WTC11 (cell line): Measurements from ENCODE around the gene PACSIN3.

Experiments
- ESRRA ChIP-seq: sonication (generic); formaldehyde crosslinking; IDR thresholded peaks from 2 replicates; pipeline ENCODE4 v1.8.1; 2022; ENCODE audit warnings: mild to moderate bottlenecking, missing genetic modification reagents, borderline replicate concordance
- FOXJ3 ChIP-seq: sonication (generic); formaldehyde crosslinking; IDR thresholded peaks from 2 replicates; pipeline ENCODE4 v1.9.0; 2021; ENCODE audit warnings: missing genetic modification reagents, mild to moderate bottlenecking, borderline replicate concordance
- HMGA2 ChIP-seq: fragments of 250-450 bp; sonication (Bioruptor Pico); IDR thresholded peaks from 2 replicates; pipeline ENCODE4 v1.4.0; 2021; ENCODE audit warnings: mild to moderate bottlenecking, moderate library complexity
- SP1 ChIP-seq: sonication (generic); formaldehyde crosslinking; conservative IDR thresholded peaks from 2 replicates; pipeline ENCODE4 v1.8.1; 2022; ENCODE audit warnings: missing genetic modification reagents
- TEAD4 ChIP-seq: sonication (generic); formaldehyde crosslinking; IDR thresholded peaks from 2 replicates; pipeline ENCODE4 v1.8.0; 2022; ENCODE audit warnings: mild to moderate bottlenecking, missing genetic modification reagents
- TP53 ChIP-seq: sonication (generic); formaldehyde crosslinking; IDR thresholded peaks from 2 replicates; pipeline ENCODE4 v1.8.1; 2023; ENCODE audit warnings: mild to moderate bottlenecking, missing genetic modification reagents
- TF ChIP-seq, protein P1 (sequence below): fragments of 200-600 bp; IDR thresholded peaks from 2 replicates; pipeline ENCODE4 v1.8.0; 2022; ENCODE audit warnings: antibody characterized with exemption
- TF ChIP-seq, protein P2 (sequence below): sonication (generic); formaldehyde crosslinking; IDR thresholded peaks from 2 replicates; pipeline ENCODE4 v1.8.1; 2023; ENCODE audit warnings: mild to moderate bottlenecking, missing genetic modification reagents, moderate library complexity
- TF ChIP-seq, protein P3 (sequence below): sonication (generic); formaldehyde crosslinking; IDR thresholded peaks from 2 replicates; pipeline ENCODE4 v1.8.0; 2022; ENCODE audit warnings: mild to moderate bottlenecking, missing genetic modification reagents
- TF ChIP-seq, protein P4 (sequence below): sonication (generic); formaldehyde crosslinking; IDR thresholded peaks from 2 replicates; pipeline ENCODE4 v1.8.0; 2022; ENCODE audit warnings: missing genetic modification reagents

DNA sequence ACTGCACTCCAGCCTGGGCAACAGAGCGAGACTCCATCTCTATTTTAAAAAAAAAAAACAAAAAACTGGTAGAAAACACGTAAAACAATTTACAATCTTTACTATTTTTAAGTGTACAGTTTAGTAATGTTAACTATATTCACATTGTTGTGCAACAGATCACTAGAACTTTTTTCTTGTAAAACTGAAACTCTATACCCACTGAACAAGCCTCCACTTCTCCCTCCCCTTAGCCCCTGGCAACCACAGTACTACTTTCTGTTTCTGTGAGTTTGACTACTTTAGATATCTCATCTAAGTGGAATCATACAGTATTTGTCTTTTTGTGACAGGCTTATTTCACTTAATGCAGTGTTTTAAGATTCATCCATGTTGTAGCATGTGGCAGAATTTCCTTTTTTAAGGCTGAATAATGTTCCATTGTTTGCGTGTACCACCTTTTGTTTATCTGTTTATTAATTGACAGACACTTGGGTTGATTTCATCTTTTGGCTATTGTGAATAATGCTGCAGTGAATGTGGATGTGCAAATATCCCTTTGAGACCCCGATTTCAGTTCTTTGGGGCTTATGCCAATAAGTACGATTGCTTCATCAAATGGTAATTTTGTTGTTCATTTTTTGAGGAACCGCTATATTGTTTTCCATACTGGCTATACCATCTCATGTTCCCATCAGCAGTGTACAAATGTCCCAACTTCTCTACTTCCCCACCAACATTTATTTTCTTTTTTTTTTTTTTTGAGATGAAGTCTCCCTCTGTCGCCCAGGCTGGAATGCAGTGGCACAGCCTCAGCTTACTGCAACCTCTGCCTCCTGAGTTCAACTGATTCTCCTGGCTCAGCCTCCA lies 39.5 kb upstream of the PACSIN3 start:
- TF ChIP-seq, protein P1, sequence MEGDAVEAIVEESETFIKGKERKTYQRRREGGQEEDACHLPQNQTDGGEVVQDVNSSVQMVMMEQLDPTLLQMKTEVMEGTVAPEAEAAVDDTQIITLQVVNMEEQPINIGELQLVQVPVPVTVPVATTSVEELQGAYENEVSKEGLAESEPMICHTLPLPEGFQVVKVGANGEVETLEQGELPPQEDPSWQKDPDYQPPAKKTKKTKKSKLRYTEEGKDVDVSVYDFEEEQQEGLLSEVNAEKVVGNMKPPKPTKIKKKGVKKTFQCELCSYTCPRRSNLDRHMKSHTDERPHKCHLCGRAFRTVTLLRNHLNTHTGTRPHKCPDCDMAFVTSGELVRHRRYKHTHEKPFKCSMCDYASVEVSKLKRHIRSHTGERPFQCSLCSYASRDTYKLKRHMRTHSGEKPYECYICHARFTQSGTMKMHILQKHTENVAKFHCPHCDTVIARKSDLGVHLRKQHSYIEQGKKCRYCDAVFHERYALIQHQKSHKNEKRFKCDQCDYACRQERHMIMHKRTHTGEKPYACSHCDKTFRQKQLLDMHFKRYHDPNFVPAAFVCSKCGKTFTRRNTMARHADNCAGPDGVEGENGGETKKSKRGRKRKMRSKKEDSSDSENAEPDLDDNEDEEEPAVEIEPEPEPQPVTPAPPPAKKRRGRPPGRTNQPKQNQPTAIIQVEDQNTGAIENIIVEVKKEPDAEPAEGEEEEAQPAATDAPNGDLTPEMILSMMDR: no peak
- TF ChIP-seq, protein P2, sequence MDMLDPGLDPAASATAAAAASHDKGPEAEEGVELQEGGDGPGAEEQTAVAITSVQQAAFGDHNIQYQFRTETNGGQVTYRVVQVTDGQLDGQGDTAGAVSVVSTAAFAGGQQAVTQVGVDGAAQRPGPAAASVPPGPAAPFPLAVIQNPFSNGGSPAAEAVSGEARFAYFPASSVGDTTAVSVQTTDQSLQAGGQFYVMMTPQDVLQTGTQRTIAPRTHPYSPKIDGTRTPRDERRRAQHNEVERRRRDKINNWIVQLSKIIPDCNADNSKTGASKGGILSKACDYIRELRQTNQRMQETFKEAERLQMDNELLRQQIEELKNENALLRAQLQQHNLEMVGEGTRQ (CRISPR knock-in tag): no peak
- TF ChIP-seq TP53 (CRISPR knock-in tag) (no peak), SP1 (CRISPR knock-in tag) (no peak), ESRRA (no peak), FOXJ3 (CRISPR knock-in tag) (no peak), TEAD4 (CRISPR knock-in tag) (no peak), HMGA2 (CRISPR knock-in tag) (no peak)
- TF ChIP-seq, protein P3, sequence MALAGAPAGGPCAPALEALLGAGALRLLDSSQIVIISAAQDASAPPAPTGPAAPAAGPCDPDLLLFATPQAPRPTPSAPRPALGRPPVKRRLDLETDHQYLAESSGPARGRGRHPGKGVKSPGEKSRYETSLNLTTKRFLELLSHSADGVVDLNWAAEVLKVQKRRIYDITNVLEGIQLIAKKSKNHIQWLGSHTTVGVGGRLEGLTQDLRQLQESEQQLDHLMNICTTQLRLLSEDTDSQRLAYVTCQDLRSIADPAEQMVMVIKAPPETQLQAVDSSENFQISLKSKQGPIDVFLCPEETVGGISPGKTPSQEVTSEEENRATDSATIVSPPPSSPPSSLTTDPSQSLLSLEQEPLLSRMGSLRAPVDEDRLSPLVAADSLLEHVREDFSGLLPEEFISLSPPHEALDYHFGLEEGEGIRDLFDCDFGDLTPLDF (CRISPR knock-in tag): no peak
- TF ChIP-seq, protein P4, sequence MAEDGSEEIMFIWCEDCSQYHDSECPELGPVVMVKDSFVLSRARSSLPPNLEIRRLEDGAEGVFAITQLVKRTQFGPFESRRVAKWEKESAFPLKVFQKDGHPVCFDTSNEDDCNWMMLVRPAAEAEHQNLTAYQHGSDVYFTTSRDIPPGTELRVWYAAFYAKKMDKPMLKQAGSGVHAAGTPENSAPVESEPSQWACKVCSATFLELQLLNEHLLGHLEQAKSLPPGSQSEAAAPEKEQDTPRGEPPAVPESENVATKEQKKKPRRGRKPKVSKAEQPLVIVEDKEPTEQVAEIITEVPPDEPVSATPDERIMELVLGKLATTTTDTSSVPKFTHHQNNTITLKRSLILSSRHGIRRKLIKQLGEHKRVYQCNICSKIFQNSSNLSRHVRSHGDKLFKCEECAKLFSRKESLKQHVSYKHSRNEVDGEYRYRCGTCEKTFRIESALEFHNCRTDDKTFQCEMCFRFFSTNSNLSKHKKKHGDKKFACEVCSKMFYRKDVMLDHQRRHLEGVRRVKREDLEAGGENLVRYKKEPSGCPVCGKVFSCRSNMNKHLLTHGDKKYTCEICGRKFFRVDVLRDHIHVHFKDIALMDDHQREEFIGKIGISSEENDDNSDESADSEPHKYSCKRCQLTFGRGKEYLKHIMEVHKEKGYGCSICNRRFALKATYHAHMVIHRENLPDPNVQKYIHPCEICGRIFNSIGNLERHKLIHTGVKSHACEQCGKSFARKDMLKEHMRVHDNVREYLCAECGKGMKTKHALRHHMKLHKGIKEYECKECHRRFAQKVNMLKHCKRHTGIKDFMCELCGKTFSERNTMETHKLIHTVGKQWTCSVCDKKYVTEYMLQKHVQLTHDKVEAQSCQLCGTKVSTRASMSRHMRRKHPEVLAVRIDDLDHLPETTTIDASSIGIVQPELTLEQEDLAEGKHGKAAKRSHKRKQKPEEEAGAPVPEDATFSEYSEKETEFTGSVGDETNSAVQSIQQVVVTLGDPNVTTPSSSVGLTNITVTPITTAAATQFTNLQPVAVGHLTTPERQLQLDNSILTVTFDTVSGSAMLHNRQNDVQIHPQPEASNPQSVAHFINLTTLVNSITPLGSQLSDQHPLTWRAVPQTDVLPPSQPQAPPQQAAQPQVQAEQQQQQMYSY (CRISPR knock-in tag): no peak
